GM11168 (cell line): Measurements from ENCODE around the gene IL17RE.
"Not testable (repeated sequence)": the region's sequence is repeated elsewhere in the genome, so short reads cannot be mapped to it uniquely, and the experiment has no call there.

Experiments
- in situ Hi-C: fragments of 300-500 bp; cut with MboI; formaldehyde crosslinking; loops from one replicate; pipeline ENCODE4 v1.12.0; 2022; ENCODE audit warnings: low sequenced_read_pairs; ENCODE audit not compliant: unreplicated experiment

The IL17RE gene

DNA sequence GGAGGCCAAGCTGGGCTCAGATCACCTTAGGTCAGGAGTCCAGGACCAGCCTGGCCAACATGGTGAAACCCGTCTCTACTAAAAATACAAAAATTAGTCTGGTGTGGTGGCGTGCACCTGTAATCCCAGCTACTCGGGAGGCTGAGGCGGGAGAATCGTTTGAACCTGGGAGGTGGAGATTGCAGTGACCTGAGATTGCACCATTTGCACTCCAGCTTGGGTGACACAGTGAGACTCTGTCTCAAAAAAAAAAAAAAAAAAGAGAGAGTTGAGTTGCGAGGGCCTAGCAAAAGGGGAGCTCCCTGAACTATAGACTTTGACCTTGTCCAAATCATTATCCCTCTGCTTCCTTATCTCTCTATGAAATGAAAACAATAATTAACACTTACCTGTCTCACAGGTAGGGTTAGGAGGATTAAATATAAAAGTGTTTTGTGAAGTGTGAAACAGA, 1.7 kb upstream of the IL17RE start:
- in situ Hi-C loops = not testable (repeated sequence)

DNA sequence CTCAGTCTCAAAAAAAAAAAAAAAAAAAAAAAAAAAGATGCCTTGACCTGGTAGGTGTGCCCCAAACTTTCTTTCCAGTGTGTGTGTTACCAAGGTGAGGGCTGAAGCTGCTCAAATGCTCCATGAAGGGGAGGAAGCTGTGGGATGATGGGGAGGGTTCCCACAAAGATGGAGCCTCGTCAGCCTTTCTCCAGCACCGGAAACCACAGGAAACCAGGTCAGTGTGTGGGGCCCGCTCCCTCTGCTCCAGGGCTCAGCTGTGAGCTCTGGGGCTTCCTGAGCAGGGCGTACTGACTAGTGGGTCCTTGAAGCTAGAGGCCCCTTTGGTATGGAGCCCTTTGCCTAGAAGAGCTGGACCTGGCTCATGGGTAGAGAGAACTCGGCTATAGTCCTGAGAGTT, 681 bp upstream of the IL17RE start:
- in situ Hi-C loops = no loop called here

DNA sequence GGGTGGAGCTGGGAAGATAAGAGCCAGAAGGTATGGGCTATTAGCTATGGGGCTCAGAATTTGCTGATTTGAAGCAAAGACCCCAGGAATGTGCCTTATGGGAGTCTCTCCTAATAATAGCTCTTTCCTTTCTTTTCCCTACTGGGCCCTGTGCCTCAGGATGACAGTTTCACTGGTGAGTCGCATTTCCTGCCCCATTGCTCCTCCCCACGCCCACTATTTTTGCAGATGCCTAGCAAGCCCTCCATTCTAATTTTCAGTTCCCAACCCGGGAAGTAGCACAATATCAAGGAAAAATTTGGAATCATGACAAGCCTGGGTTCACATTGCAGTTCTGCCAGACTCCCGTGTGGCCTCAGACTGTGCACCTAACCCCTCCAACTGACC, 583 bp downstream of the IL17RE start:
- in situ Hi-C loops = no loop called here

- in situ Hi-C loops = no loop called here
These were observed 1.3 kb downstream of the IL17RE start for GRCh38 chr3:9903904-9904303.

GRCh38 chr3:9906480-9906879, 3.8 kb downstream of the IL17RE start:
- in situ Hi-C loops = no loop called here

GRCh38 chr3:9908286-9908685, 5.6 kb downstream of the IL17RE start:
- in situ Hi-C loops = no loop called here

DNA sequence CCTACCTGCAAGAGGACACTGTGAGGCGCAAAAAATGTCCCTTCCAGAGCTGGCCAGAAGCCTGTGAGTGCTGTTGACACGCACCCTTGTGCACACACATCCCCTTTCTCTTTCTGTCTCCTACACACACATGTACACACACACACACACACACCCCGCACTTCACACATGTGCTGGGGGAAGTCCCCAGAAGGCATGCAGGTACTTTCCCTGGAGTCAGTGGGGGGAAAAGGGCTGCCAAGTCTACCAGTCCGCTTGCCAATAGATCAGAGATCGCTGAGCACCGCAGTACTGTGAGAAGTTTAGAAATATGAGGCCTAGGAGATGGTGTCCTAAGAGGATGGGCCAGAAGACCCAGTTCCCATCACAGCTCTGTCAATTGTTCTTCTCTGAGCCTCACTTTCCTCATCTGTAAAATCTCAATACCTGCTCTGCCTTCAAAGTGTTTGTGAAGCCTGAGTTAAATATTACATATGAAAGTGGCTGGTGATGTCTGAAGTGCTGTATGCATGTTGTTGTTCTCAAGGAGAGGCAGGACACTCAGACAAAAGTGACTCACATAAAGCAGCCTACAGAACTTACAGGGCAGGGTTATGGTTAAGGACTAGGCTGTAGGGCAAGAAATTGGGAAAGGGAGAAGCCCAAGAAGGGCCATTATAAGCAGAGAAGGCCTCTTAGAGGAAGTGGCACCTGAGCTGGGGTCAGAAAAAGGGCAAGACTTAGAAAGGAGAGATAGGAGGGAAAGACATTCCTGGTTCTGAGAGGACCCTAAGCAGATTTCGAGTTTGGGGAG, 6.8 kb downstream of the IL17RE start:
- in situ Hi-C loops = no loop called here

- in situ Hi-C loops = no loop called here
These were observed 9.2 kb downstream of the IL17RE start for GRCh38 chr3:9911863-9912262.

- in situ Hi-C loops = no loop called here
These were observed 9.8 kb downstream of the IL17RE start for GRCh38 chr3:9912294-9912935.

GRCh38 chr3:9913601-9914000, 11.0 kb downstream of the IL17RE start:
- in situ Hi-C loops = no loop called here

DNA sequence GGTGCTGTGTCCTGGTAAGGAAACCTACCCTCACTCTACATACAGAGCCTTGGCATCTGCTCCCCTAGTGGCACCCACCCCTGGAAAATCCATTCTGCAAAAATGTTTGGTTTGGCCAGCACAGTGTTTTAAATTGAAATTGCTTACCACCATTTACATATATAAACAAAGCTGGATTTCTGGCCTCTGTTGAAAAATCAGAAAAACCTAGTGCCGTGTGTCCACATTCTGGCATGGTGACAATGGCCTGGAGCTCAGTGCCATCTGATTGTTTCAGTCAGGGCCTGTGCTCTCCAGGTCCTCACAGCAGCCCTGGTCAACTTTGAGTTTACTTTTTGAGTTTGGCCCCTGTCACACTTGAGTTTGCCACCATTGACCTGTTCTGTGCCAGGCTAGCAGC, 11.4 kb downstream of the IL17RE start:
- in situ Hi-C loops = no loop called here

DNA sequence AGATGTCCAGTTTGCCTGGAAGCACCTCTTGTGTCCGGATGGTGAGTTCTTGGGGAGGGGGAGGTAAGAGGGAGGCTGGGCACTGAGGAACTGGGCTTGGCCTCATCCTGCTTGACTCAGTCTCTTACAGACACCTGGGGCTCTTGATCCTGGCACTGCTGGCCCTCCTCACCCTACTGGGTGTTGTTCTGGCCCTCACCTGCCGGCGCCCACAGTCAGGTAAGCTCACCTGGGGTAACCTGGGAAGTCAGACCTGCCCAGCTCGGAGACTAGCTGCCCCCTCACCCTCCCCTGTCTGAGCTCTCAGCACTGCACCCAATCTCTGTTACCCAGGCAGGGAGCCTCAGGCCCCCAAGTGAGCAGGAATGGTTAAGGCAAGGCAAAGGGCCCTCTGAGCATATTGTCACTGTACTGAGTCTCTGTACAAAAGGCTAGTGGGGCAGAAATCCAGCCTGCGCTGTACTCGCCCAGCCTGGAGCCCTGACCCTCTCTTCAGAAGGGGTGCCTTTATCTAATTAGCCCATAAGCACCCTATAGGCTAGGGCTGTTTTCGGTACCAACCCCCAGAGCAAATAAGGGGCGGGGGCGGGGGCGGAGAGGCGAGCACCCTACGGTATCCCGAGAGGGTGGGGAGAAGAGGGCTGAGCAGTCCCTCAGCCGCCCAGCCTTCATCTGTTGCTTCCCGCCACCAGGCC, 12.1 kb downstream of the IL17RE start:
- in situ Hi-C loops = no loop called here

- in situ Hi-C loops = no loop called here
These were observed 12.8 kb downstream of the IL17RE start for GRCh38 chr3:9915254-9916141.

DNA sequence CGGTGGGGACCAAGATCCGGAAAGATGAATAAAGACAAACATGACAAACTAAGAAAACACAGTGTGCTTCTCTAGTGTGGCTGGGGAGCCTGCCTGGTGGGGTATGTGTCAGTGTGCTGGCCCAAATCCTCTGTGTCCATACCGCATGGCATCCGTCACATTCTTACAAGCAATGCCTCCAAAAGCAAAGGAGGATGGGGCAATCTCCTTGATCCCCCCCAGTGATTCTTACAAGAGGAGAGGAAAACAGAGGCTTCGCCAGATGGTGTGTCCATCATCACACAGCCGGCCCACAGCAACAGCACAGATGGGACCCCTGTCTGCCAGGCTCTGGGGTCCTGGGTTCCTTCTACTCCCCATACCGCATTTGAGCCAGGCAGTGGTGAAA, 13.7 kb downstream of the IL17RE start:
- in situ Hi-C loops = no loop called here

DNA sequence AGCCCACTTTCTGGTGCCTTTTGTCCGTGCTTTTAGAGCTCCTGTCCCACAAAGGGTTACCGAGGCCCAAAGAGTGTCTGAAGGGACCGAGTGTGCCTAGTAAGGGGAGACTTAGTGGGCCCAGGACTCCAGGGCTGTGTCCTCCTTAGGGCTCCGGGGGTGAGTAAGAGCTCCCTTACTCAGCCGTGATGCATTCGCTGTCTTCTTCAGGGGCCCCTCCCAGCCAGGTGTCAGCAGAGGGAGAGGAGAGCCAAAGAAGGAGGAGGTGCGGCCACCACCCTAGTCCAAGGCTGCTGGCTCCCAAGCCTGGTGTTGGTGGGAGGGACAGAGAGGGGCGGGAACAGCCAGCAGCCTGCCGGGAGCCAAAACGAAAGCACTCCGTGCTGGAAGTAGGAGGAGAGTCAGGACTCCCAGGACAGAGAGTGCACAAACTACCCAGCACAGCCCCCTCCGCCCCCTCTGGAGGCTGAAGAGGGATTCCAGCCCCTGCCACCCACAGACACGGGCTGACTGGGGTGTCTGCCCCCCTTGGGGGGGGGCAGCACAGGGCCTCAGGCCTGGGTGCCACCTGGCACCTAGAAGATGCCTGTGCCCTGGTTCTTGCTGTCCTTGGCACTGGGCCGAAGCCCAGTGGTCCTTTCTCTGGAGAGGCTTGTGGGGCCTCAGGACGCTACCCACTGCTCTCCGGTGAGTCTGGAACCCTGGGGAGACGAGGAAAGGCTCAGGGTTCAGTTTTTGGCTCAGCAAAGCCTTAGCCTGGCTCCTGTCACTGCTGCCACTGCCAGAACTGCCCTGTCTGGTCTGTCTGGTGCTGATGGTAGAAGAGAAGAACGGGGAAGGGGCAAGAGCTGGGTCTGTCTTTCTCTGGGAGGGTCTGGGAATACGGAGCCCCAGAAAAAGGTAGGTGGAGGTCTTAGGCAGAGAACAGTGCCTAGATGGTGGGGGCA, 14.4 kb downstream of the IL17RE start, which contains the start of gene IL17RC:
Gene IL17RC, plus strand, starts transcription at position 365 of the 947 bp plus-strand sequence. Its CDS starts 218 bp downstream, at position 583.
- in situ Hi-C loops = no loop called here

- in situ Hi-C loops = no loop called here
These were observed 15.2 kb downstream of the IL17RE start for GRCh38 chr3:9917820-9918219.

GRCh38 chr3:9918261-9919038, 15.8 kb downstream of the IL17RE start:
- in situ Hi-C loops = no loop called here

DNA sequence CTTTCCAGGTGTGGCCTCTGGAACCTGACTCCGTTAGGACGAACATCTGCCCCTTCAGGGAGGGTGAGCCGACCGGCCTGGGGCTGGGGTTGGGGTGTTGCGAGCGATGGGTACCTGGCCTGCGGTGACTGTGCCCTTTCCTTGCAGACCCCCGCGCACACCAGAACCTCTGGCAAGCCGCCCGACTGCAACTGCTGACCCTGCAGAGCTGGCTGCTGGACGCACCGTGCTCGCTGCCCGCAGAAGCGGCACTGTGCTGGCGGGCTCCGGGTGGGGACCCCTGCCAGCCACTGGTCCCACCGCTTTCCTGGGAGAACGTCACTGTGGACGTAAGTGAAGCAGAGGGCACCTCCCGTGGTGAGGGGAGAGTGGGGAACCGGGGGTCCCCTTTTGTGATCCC, 25.5 kb downstream of the IL17RE start:
- in situ Hi-C loops = no loop called here
